IPS-20b (cell line): ENCODE data around the gene MRPL36.

Source experiments
- H3K27ac ChIP-seq: one replicate; pipeline ENCODE4 v1.5.1; 2013; ENCODE audit warnings: low read length
- H3K27me3 ChIP-seq: 2 replicates; pipeline ENCODE4 v1.6.1; 2013; ENCODE audit warnings: mild to moderate bottlenecking, low read length, inconsistent platforms; ENCODE audit not compliant: insufficient read depth
- H3K36me3 ChIP-seq: 2 replicates; pipeline ENCODE4 v1.6.1; 2013; ENCODE audit warnings: low read depth, mild to moderate bottlenecking, inconsistent platforms, low read length, moderate library complexity; ENCODE audit not compliant: insufficient read depth
- H3K4me1 ChIP-seq: 2 replicates; pipeline ENCODE4 v1.6.1; 2013; ENCODE audit warnings: mild to moderate bottlenecking, control low read depth, inconsistent platforms, low read length, moderate library complexity; ENCODE audit not compliant: insufficient read depth
- H3K4me3 ChIP-seq: 2 replicates; pipeline ENCODE4 v1.5.1; 2013; ENCODE audit warnings: mild to moderate bottlenecking, low read length, inconsistent platforms
- H3K9ac ChIP-seq: 2 replicates; pipeline ENCODE4 v1.6.1; 2013; ENCODE audit warnings: low read depth, mild to moderate bottlenecking, inconsistent platforms, low read length, moderate library complexity
- H3K9me3 ChIP-seq: 2 replicates; pipeline ENCODE4 v1.6.1; 2013; ENCODE audit warnings: mild to moderate bottlenecking, low read depth, low read length, inconsistent platforms; ENCODE audit not compliant: insufficient read depth

Gene MRPL36

DNA sequence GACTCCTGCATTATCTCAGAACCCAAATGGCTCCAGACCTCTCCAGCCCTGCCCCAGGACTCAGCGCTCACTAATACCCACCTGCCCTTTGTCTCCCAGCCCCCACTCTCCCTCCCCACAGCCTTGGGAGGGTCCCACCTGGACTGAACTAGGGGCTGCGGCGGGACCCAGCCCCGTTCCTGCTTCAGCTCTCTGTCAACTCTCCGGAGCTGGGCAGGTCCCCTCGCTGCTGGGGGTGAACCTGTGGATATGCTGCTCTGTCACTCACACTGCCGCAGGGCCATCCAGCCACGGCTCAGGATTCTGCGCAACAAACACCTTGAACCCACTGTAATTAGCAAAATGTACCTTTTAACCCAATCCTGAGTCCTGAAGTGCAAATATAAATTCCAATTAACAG, 38.4 kb upstream of the MRPL36 start:
- peaks cover 12% of the 10 kb centered on the region for H3K4me1 ChIP-seq
- H3K9me3 ChIP-seq, result no peaks in the 10 kb centered on the region
- H3K4me3 ChIP-seq, result no peak overlapping the region
- 0 out of 2 replicates have a peak, but pooled peaks cover 5% of the 10 kb centered on the region for H3K27me3 ChIP-seq
- H3K36me3 ChIP-seq, result no peaks in the 10 kb centered on the region
- no peak overlapping the region for H3K9ac ChIP-seq
- H3K27ac ChIP-seq, result no peak overlapping the region

DNA sequence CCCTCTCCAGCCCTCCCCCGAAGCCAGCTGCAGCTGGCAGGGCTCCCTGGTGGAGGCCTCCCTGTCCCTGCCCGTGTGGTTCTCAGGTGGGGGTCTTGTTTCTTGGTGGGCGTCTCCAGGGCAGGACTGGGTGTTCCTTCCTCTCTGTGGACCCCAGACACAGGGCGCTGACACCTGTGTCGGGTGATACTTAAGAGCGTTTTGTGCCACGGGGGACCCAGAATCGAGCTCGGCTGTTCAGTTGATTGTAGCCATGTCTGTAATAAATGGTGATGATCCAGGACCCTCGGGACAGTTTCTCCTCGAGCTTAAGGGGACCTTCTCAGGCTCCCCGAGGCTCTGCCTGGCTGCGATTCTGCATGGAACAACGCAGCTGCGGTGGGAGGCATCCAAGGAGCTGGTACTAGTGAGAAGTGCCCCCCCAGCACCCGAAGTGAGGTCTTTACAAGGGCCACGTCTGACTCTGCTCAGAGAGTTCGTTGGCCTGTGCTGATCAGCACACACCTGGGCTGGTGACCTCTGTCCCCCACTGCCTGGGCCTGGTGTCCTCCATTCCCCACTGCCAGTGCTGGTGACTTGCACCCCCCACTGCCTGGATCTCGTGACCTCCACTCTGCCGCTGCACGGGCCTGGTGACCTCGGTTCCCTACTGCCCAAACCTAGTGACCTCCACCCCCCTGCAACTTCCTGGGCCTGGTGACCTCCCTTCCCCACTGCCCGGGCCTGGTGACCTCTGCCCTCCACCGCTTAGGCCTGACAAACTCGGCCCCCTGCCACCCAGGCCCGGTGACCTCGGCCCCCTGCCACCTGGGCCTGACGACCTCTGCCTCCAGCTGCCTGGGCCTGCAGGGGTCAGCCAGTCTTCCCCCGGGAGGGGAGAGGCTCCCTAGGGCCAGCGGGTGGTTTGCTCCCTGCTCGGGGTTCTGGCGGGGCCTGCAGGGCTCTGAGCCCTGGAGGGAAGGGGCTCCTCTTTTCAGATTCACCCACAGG, 37.5 kb upstream of the MRPL36 start:
- no peaks in the 10 kb centered on the region for H3K36me3 ChIP-seq
- no peak overlapping the region for H3K9ac ChIP-seq
- H3K27ac ChIP-seq, result no peak overlapping the region
- no peaks in the 10 kb centered on the region for H3K9me3 ChIP-seq
- 0 out of 2 replicates have a peak, but pooled peaks cover 5% of the 10 kb centered on the region for H3K27me3 ChIP-seq
- peaks cover 13% of the 10 kb centered on the region for H3K4me1 ChIP-seq
- no peak overlapping the region for H3K4me3 ChIP-seq

DNA sequence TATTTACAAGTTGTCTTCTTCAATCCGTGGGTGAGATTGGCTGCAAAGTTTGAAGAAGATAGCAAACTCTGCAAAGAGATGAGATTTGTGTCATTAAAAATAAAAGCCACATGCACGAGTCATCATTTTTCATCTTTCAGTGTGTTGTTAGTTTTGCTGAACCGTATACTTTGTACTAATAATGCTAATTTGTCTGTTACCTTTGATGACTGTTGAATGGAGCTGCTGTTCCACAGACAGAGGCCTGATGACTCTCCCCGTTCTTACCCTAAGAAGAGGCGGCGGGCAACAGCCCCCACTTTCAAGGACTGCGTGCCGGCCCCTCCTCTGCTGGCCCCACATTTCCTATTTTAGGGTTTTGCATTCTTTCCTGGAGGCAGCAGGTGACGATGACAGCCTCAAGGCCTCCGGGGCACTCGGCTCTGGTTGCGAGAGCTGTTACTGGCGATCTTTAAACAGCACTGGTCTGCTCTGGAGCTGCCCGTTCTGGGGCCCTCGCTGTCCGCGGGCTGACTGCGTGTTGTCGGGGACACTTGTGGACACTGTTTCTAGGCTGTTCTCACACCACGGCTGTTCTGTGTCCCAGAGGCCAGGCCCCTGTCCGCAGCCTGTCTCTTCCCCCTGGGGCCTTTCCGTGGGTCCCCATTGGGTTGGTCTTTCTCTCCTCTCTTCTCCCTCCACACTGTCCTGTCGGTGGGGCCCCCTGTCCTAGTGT, 36.7 kb upstream of the MRPL36 start:
- no peaks in the 10 kb centered on the region for H3K27me3 ChIP-seq

DNA sequence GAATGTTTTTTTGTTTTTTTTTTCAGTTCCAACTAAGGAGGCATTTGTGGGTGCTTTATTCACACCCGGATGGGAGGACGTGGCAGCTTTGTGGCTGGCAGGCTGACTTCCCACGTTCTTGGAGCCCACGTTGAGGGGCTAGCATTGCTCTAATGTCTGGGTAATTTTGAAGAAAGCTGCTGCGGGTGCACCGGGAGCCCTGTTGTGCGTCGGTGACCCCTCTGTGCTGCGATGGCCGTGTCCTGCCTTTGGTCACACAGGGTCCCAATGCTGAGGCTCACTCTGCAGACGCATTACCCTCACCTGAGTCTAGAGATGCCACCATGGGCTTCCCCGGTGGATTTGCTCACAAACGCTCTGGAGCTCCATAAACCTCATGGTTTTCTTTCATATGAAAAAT, 35.8 kb upstream of the MRPL36 start:
- Histone ChIP-seq H3K27me3 (no peaks in the 10 kb centered on the region), H3K36me3 (no peaks in the 10 kb centered on the region), H3K4me1 (peaks cover 19% of the 10 kb centered on the region; the same call in 1 of the 2 replicates), H3K9ac (no peak overlapping the region), H3K9me3 (no peaks in the 10 kb centered on the region), H3K4me3 (no peak overlapping the region), H3K27ac (no peak overlapping the region)

More for the DNA sequence above, 36.7 kb upstream of the MRPL36 start:
- Histone ChIP-seq H3K4me1 (peaks cover 19% of the 10 kb centered on the region), H3K4me3 (no peak overlapping the region), H3K36me3 (no peaks in the 10 kb centered on the region), H3K9me3 (no peaks in the 10 kb centered on the region), H3K9ac (no peak overlapping the region), H3K27ac (no peak overlapping the region)

DNA sequence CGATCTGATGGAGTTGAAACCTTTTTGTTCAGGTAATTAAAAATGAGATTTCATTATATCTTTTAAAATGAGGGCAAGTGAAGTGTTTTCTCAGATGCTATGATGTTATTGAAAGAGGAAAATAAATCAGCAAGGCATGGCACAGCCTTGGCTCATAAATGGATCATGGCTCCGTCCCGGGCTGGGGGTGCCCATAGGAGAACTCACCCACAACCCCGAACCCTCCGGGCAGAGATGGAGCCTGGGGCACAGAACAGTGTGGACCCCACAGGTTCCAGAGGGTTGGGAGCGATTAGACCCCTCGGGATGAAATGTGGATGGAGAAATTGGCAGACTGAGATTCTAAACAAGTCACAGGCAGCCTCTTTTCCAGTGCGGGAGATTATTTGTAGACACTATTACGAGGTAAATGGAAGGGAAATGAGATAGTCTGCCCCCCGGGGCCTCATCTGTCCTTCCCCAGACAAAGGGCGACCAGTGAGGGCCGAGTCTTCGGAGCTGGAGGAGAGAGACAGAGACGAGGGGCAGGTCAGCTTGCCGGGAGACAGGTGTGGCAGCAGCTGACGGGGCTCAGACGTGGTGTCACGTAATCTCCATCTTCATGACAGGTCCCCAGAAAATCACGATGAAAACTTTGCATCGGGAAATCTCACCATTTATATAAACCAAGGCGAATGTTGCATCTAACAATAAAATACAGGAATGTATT, 35.2 kb upstream of the MRPL36 start:
- Histone ChIP-seq H3K4me3 (no peak overlapping the region), H3K27ac (no peak overlapping the region), H3K27me3 (no peaks in the 10 kb centered on the region), H3K9me3 (no peaks in the 10 kb centered on the region), H3K4me1 (peaks cover 19% of the 10 kb centered on the region; the same call in 1 of the 2 replicates), H3K36me3 (0 out of 2 replicates have a peak, but pooled peaks cover 4% of the 10 kb centered on the region), H3K9ac (no peak overlapping the region)

DNA sequence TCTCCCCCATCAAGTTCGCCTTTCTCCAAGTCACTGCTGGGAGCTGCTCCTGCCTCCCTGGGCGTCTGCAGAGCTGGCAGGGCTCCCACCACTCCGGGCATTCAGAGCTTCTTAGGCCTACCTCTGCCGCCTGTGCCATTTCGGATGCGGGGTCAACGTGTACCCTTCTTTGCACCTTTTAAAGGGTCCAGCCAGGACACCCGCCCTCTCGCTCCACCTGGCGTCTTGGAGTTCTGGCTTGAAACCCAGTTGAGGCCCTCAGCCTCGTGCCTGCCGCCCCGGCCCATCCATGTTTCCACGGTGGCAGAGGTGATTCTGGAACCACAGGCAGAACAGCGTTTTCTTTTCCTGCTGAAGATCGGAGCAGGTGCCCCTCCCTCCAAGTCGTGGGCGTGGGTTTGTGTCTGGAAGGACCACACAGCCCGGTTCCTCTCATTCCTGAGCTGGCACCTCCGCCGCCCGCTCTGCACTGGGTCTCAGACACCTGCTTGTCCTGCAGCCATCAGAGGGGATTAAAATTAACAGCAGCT, 34.5 kb upstream of the MRPL36 start:
- H3K27ac ChIP-seq, result no peak overlapping the region
- H3K4me1 ChIP-seq, result peaks cover 19% of the 10 kb centered on the region; the same call in 1 of the 2 replicates
- H3K36me3 ChIP-seq, result 0 out of 2 replicates have a peak, but pooled peaks cover 5% of the 10 kb centered on the region
- H3K9me3 ChIP-seq, result no peaks in the 10 kb centered on the region
- no peaks in the 10 kb centered on the region for H3K27me3 ChIP-seq
- H3K4me3 ChIP-seq, result no peak overlapping the region
- H3K9ac ChIP-seq, result no peak overlapping the region

DNA sequence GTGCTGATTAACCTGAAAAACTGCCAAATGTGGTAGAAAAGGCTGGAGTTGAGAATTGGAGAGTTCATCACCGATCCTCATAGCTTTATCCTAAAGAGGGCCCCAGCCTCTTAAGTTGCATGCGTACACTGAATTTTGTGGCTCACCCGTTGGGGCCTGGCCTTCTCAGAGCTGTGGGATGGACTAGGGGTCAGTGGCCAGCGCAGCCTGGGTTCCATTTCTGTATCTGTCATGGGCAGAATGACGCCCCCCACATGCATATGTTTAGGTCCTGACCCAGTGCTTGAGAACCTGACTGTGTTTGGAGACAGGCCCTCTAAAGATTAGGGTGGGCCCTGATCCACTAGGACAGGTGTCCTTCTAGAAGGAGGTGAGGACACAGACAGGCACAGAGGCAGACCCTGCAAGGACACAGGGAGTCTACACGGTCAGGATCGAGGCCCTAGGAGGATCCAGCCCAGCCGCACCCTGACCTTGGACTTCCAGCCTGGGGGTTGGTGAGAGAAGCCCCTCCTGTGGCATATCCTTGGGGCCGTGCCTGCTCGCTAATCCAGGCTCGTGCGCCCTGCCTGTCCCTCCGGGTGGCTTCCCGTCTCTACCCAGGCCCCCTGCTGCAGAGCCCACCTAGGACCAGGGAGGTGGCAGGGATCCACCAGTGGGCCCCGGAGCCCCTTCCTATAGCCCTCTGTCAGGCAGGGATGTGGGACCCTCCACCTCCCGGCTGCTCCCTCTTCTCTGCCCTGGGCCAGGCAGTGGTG, 33.8 kb upstream of the MRPL36 start:
- no peaks in the 10 kb centered on the region for H3K27me3 ChIP-seq
- no peak overlapping the region for H3K9ac ChIP-seq
- no peak overlapping the region for H3K4me3 ChIP-seq
- no peak overlapping the region for H3K27ac ChIP-seq
- peaks cover 19% of the 10 kb centered on the region; the same call in 1 of the 2 replicates for H3K4me1 ChIP-seq
- 0 out of 2 replicates have a peak, but pooled peaks cover 5% of the 10 kb centered on the region for H3K36me3 ChIP-seq
- no peaks in the 10 kb centered on the region for H3K9me3 ChIP-seq

DNA sequence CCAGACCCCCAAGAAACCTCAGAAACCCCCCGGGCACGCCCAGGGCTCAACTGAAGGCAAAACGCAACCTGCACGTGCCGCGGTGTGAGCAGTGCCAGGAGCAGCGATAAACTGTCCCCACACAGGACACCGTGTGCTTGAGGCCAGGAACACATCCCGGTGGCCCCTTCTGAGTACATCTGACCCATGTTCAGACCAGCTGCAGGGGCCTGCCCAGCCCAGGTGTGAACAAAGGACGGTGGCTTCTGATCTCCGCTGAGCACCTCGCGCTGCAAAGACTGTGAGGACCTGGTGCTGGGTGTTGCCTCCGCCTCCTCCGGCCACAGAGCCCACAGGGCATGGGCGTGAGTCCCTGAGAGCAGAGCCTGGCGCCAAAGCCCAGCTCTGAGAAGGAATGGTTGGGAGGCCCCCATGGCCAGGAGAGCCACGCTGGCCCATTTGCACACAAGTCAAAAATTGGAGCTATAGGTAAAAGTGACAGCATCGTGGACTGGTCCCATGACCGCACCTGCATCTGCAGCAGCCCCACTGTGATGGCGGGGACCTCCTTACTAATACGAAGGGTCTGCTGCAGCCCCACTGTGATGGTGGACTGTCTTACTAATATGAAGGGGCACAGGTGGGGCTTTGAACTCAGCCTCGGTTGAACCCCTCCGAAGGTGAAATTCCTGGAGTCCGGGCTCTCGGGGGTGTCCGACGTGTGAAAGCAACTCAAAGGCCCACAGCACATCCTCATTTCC, 33.0 kb upstream of the MRPL36 start:
- no peak overlapping the region for H3K9ac ChIP-seq
- peaks cover 19% of the 10 kb centered on the region; the same call in 1 of the 2 replicates for H3K4me1 ChIP-seq
- no peaks in the 10 kb centered on the region for H3K27me3 ChIP-seq
- H3K4me3 ChIP-seq, result no peak overlapping the region
- H3K9me3 ChIP-seq, result no peaks in the 10 kb centered on the region
- 0 out of 2 replicates have a peak, but pooled peaks cover 5% of the 10 kb centered on the region for H3K36me3 ChIP-seq
- no peak overlapping the region for H3K27ac ChIP-seq

DNA sequence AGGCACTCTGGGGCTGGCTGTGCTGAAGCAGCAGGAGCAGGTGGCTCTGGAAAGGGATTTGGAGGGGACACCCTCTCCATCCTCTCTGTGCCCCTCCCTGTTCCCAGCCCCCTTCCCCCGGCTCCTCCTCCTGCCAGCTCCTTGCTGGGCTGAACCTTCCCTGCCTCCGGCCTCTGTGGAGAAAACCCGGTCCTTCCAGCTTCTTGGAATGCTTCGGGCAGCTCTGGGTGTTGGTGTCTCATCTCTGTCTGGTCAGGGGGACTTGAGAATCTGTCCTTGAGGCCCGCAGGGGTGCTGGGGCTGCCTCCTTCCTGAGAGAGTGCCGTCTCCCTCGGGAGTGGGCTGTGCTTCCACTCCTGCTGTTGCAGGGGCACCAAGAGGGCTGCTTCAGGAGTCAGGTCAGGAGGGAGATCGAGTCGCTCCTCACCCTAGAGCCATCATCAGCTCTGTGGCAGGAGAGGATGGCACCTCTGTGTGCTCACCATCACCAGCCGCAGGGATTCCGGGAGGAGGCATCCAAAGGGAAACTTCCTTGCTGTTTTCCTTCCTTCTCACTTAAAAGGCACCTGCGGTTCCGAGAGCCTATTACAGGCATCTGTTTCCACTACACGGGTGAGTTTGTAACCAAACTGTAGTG, 32.2 kb upstream of the MRPL36 start:
- no peaks in the 10 kb centered on the region for H3K9me3 ChIP-seq
- no peak overlapping the region for H3K9ac ChIP-seq
- 0 out of 2 replicates have a peak, but pooled peaks cover 5% of the 10 kb centered on the region for H3K36me3 ChIP-seq
- H3K27me3 ChIP-seq, result no peaks in the 10 kb centered on the region
- no peak overlapping the region for H3K27ac ChIP-seq
- no peak overlapping the region for H3K4me3 ChIP-seq
- H3K4me1 ChIP-seq, result peaks cover 22% of the 10 kb centered on the region; the same call in 1 of the 2 replicates

DNA sequence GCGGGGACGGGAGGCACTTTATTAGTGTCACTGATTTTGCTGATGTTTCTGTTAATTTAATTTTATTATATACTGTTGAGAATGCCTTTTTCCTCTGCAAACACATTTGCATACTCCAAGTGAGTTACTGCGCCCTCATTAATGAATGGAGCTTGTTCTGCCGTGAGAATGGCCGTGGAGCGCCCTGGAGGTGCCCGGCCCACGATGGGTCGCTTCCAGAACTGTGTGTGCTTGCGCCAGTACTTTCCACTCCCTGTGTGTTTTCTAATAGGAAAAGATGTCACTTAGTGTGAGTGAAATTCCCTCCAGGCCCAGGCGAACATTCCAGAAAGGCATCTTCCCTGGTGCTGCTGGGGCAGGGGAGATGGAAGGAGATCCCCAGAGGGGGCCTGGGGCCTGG, 31.6 kb upstream of the MRPL36 start:
- H3K4me1 ChIP-seq, result peaks cover 22% of the 10 kb centered on the region; the same call in 1 of the 2 replicates
- no peak overlapping the region for H3K27ac ChIP-seq
- H3K9ac ChIP-seq, result no peak overlapping the region

More for the DNA sequence above, 31.6 kb upstream of the MRPL36 start:
- 0 out of 2 replicates have a peak, but pooled peaks cover 5% of the 10 kb centered on the region for H3K36me3 ChIP-seq
- no peak overlapping the region for H3K4me3 ChIP-seq
- H3K27me3 ChIP-seq, result no peaks in the 10 kb centered on the region
- no peaks in the 10 kb centered on the region for H3K9me3 ChIP-seq
